Subcutaneous abdominal adipose tissue (tissue), 5 donors: ENCODE measurements around the gene DYRK1A.
A peak's percentile ranks its signal among the peaks of the same experiment; 100 is the strongest.

Experiments used
- H3K27ac ChIP-seq: one replicate; pipeline ENCODE4 v1.7.0; 2013; ENCODE audit warnings: low read depth, mild to moderate bottlenecking, inconsistent platforms, low read length, moderate library complexity
- H3K27me3 ChIP-seq, 5 donors: one replicate each; pipeline ENCODE4 v1.7.0; 2013; ENCODE audit warnings: low read length in 5 of 5, inconsistent platforms in 1 of 5; ENCODE audit not compliant: control insufficient read depth in 5 of 5, insufficient read depth in 4 of 5
- H3K36me3 ChIP-seq, 5 donors: one replicate each; pipeline ENCODE4 v1.7.0; 2013; ENCODE audit warnings: low read length in 5 of 5; ENCODE audit not compliant: control insufficient read depth in 5 of 5, insufficient read depth in 5 of 5
- H3K4me1 ChIP-seq, 5 donors: one replicate each; pipeline ENCODE4 v1.7.0; 2013; ENCODE audit warnings: low read length in 5 of 5, mild to moderate bottlenecking in 3 of 5, moderate library complexity in 1 of 5; ENCODE audit not compliant: control insufficient read depth in 5 of 5, insufficient read depth in 5 of 5
- H3K4me3 ChIP-seq, 5 donors: one replicate each; pipeline ENCODE4 v1.7.0; 2013; ENCODE audit warnings: low read length in 5 of 5, low read depth in 1 of 5
- H3K9ac ChIP-seq, 5 donors: one replicate each; pipeline ENCODE4 v1.7.0; 2013; ENCODE audit warnings: low read length in 5 of 5, mild to moderate bottlenecking in 4 of 5, moderate library complexity in 3 of 5
- H3K9me3 ChIP-seq, 5 donors: one replicate each; pipeline ENCODE4 v1.7.0; 2013; ENCODE audit warnings: low read length in 5 of 5; ENCODE audit not compliant: control insufficient read depth in 5 of 5
- donor health status: healthy.
- donor health status: healthy.
- donor health status: healthy.
- donor health status: healthy.
- donor health status: healthy.

DYRK1A gene

GRCh38 chr21:37396855-37397254 lies 30.3 kb downstream of the DYRK1A start:
- H3K4me3 ChIP-seq: no peak overlapping the region
- H3K9me3 ChIP-seq: peaks cover 0 to 4% (median 0%) of the 10 kb centered on the region in 5 donors
- H3K27ac ChIP-seq: no peak overlapping the region
- peaks cover 0 to 31% (median 18%) of the 10 kb centered on the region in 5 donors for H3K4me1 ChIP-seq
- H3K9ac ChIP-seq: no peak overlapping the region
- H3K36me3 ChIP-seq: peaks cover 0 to 3% (median 0%) of the 10 kb centered on the region in 5 donors
- no peaks in the 10 kb centered on the region for H3K27me3 ChIP-seq

DNA sequence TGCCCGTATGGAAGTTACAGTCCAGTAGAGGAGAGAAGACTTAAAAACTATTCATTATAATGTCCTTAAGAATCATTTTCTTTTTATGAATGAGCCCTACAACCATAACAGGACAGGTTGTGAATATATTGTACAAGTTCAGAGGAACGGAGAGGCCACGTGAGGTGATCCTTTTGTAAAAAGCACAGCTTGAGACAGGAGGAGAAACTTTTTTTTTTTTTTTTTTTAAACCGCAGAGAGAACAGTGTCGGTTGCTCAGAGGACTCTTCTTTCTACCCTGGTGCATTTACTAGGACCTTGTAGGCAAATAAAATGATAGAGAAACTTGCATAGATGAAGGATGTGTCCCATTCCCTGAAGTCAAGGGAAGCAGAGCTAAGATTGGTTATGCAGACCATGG lies 32.1 kb downstream of the DYRK1A start:
- Histone ChIP-seq H3K4me1 (peaks cover 0 to 25% (median 8%) of the 10 kb centered on the region in 5 donors), H3K9me3 (peaks cover 0 to 4% (median 0%) of the 10 kb centered on the region in 5 donors), H3K27ac (no peak overlapping the region), H3K4me3 (no peak overlapping the region), H3K36me3 (no peaks in the 10 kb centered on the region), H3K27me3 (no peaks in the 10 kb centered on the region), H3K9ac (no peak overlapping the region)

GRCh38 chr21:37402251-37402867 lies 35.8 kb downstream of the DYRK1A start:
- no peak overlapping the region for H3K4me3 ChIP-seq
- H3K9ac ChIP-seq: no peak overlapping the region
- peaks cover 0 to 4% (median 0%) of the 10 kb centered on the region in 5 donors for H3K9me3 ChIP-seq
- no peak overlapping the region for H3K27ac ChIP-seq
- H3K27me3 ChIP-seq: no peaks in the 10 kb centered on the region
- no peaks in the 10 kb centered on the region for H3K36me3 ChIP-seq
- peaks cover 0 to 20% (median 5%) of the 10 kb centered on the region in 5 donors for H3K4me1 ChIP-seq

DNA sequence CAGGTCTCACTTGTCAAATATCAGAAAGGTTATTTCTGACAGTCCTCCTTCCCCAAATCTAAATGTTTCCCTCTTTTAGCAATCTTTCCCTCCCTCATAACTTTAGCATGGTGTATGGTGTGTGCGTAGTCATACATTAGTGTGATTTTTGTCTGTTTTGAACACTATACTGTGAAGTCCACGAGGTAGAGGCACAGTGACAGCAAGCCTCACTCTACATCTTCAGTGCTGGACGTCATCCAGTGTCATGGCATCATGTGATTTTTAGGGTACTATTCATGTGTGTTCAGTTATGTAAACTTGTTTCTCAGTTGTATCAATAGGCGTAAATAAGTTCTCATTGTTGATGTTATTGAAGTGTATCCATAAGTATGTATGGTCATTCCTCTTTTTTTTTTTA lies 39.1 kb downstream of the DYRK1A start:
- Histone ChIP-seq H3K4me1 (peaks cover 0 to 25% (median 17%) of the 10 kb centered on the region in 5 donors), H3K36me3 (no peaks in the 10 kb centered on the region), H3K4me3 (no peak overlapping the region), H3K27ac (no peak overlapping the region), H3K27me3 (no peaks in the 10 kb centered on the region), H3K9ac (no peak overlapping the region), H3K9me3 (peaks cover 0 to 4% (median 0%) of the 10 kb centered on the region in 5 donors)

GRCh38 chr21:37407719-37408420 lies 41.3 kb downstream of the DYRK1A start:
- Histone ChIP-seq H3K36me3 (no peaks in the 10 kb centered on the region), H3K27ac (peak overlapping the region; percentile 48), H3K9me3 (no peaks in the 10 kb centered on the region), H3K4me3 (no peak overlapping the region), H3K27me3 (no peaks in the 10 kb centered on the region), H3K4me1 (peaks cover 0 to 34% (median 18%) of the 10 kb centered on the region in 5 donors), H3K9ac (no peak overlapping the region)

DNA sequence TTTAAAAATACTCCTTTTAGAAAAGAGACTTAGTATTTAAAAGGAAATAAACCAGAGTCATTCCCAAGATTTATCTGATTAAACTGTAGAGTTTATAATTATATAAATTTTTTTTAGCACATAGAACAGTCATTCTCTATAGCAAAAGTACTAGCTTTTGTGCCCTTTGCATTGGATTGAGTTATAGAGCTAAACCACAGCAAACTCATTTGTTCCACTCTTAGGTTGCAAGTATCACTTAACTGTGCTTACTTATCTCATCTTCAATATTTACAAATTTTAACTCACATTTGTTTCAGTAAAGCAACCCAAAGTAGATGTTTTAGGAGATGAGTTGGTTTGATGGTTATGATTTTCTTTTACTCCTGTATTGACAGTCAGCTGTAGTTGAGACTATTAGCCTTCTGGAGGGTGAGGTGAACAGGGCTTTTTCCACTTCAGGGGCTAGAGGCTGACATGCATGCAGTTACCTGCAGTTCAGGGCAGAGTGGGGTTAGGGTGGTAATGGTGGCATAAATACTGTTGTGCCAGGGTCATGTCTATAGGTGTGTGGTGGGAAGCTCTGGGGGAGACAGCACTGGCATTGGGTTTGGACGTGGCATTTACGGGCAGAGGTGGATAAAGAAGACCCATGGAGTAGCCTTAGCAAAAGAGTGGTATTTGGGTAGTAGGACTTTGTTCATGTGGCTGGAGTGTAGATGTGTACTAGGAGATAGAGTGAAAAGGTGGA lies 42.1 kb downstream of the DYRK1A start:
- Histone ChIP-seq H3K9ac (no peak overlapping the region), H3K36me3 (no peaks in the 10 kb centered on the region), H3K4me3 (no peak overlapping the region), H3K9me3 (no peaks in the 10 kb centered on the region), H3K27ac (peak overlapping the region; percentile 48), H3K4me1 (peaks cover 0 to 42% (median 19%) of the 10 kb centered on the region in 5 donors), H3K27me3 (no peaks in the 10 kb centered on the region)

DNA sequence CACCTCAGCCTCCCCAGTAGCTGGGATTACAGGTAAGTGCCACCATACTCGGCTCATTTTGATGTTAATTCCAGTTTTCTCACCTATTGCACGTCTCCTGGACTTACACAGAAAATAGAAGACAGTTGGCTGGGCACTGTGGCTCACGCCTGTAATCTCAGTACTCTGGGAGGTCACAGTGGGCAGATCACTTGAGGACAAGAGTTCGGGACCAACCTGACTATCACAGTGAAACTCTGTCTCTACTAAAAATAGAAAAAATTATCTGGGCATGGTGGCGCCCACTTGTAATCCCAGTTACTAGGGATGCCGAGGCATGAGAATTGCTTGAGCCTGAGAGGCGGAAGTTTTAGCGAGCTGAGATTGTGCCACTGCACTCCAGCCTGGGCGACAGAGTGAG lies 44.1 kb downstream of the DYRK1A start:
- Histone ChIP-seq H3K9me3 (no peaks in the 10 kb centered on the region), H3K27me3 (no peaks in the 10 kb centered on the region), H3K4me3 (no peak overlapping the region), H3K4me1 (peaks cover 0 to 48% (median 28%) of the 10 kb centered on the region in 5 donors), H3K9ac (no peak overlapping the region), H3K36me3 (no peaks in the 10 kb centered on the region), H3K27ac (no peak overlapping the region)

DNA sequence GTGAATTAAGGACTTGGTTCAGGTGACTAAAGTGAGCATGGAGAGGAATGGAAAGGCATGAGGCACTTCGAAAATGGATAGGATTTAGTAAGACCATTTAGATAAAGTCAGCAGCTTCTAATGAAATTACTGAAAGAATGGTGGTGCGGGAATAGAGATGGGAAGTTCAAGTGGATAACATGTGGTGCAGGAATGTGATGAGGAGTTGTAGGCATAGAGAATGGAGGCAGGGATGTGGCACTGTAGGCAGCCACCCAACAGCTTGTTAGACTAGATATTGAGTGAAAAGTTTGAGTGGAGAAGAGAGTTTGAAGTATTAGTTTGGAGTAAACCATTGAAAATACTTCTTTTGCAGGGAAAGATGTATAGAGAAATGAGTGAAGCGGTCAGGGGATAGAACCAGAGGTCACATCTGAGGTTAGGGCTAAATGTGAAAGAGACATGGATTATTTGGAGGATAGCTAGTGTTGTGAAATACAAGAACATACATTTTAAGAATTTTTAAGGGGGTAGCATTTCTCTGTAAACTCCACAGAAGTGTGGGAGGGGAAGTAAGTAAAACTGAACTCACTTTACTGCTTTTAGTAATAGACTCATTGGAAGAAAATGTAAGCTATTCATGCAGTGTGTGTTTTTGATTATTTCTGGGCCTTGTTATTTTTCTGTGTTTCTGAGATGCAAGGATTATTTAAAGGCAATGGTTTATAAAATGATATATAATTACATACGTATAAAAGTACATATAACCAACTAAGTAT lies 46.2 kb downstream of the DYRK1A start:
- Histone ChIP-seq H3K4me1 (peaks cover 0 to 49% (median 31%) of the 10 kb centered on the region in 5 donors), H3K27ac (no peak overlapping the region), H3K4me3 (no peak overlapping the region), H3K9me3 (no peaks in the 10 kb centered on the region), H3K27me3 (no peaks in the 10 kb centered on the region), H3K9ac (no peak overlapping the region), H3K36me3 (no peaks in the 10 kb centered on the region)

DNA sequence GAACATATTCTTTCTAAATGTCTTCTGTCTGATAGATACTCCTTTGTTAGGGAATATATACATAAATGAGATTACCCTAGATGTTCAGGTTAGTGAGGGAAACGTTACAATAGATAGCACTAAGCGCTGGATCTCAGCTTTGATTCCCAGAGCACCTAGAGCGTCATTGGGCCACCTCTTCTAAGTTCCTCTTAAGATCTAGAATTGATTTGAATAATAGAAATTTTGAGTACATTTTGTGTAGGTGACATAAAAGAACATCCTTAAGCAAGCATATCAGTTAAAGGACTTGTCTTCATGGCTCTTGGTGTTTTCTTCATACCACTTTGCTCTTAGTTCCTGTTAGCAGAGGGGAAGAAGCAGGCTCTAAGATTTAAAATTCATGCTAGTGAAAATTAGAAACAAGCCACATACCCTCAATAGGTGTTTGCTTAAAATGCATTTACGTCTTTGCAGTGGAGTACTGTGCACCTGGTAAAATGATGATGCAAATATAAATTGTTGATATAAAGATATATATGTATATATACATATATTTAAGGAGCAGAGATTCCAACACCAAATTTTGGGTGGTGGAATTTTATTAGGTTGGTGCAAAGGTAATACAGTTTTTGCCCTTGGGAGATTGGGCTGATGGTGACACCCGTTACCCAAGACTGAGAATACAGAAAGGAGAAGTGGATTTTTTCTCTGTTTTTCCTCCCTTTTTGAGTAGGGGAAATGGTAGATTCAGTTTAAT lies 47.1 kb downstream of the DYRK1A start:
- H3K4me3 ChIP-seq: no peak overlapping the region
- H3K36me3 ChIP-seq: no peaks in the 10 kb centered on the region
- no peak overlapping the region for H3K9ac ChIP-seq
- no peaks in the 10 kb centered on the region for H3K27me3 ChIP-seq
- peaks cover 0 to 41% (median 25%) of the 10 kb centered on the region in 5 donors for H3K4me1 ChIP-seq
- no peak overlapping the region for H3K27ac ChIP-seq
- no peaks in the 10 kb centered on the region for H3K9me3 ChIP-seq
